HL-60 (cell line): ENCODE measurements around the gene PRDM16.

Experiments used
- DNase-seq, 2 experiments: peaks; one replicate each; pipeline ENCODE4 v3.0.0-alpha.2; 2010 to 2020; ENCODE audit warnings: low read depth in 1 of 2, low spot score in 1 of 2
- H3K27ac ChIP-seq: fragments of 250-450 bp; sonication (Bioruptor Pico); replicated peaks from 2 replicates; pipeline ENCODE4 v1.5.1; 2020; ENCODE audit warnings: mild to moderate bottlenecking, moderate library complexity
- H3K27me3 ChIP-seq: fragments of 250-450 bp; sonication (Bioruptor Pico); 2 replicates; pipeline ENCODE4 v1.5.1; 2021; ENCODE audit warnings: mild to moderate bottlenecking, moderate library complexity; ENCODE audit not compliant: insufficient read depth, poor library complexity, severe bottlenecking
- H3K4me3 ChIP-seq: replicated peaks from 2 replicates; pipeline ENCODE4 v1.5.1; 2011; ENCODE audit warnings: mild to moderate bottlenecking, control low read depth, low read length; ENCODE audit not compliant: insufficient read depth
- CTCF ChIP-seq: IDR thresholded peaks from one replicate; pipeline ENCODE4 v1.5.1; 2011; ENCODE audit warnings: low read length, control low read depth, inconsistent platforms; ENCODE audit not compliant: insufficient read depth
- GABPA ChIP-seq: IDR thresholded peaks from 2 replicates; pipeline ENCODE4 v1.6.1; 2012; ENCODE audit warnings: low read depth
- POLR2AphosphoS5 ChIP-seq: IDR thresholded peaks from 2 replicates; pipeline ENCODE4 v1.6.1; 2012; ENCODE audit warnings: low read depth
- REST ChIP-seq: IDR thresholded peaks from 2 replicates; pipeline ENCODE4 v1.6.1; 2012; ENCODE audit warnings: low read depth; ENCODE audit not compliant: insufficient replicate concordance
- SPI1 ChIP-seq: IDR thresholded peaks from 2 replicates; pipeline ENCODE4 v1.6.1; 2012; ENCODE audit warnings: low read depth, mild to moderate bottlenecking, borderline replicate concordance

Gene PRDM16

GRCh38 chr1:3055051-3055450 lies 14.0 kb upstream of the PRDM16 start:
- no peak for DNase-seq
- Histone ChIP-seq H3K27me3 (no peaks in the 10 kb centered on the region), H3K4me3 (no peak overlapping the region), H3K27ac (no peak overlapping the region)
- no peak for TF ChIP-seq SPI1
- no peak for TF ChIP-seq REST
- TF ChIP-seq CTCF: no peak
- no peak for TF ChIP-seq POLR2AphosphoS5
- no peak for TF ChIP-seq GABPA

- Histone ChIP-seq H3K27ac (no peak overlapping the region), H3K27me3 (no peaks in the 10 kb centered on the region), H3K4me3 (no peak overlapping the region)
- no peak for DNase-seq
- TF ChIP-seq REST (no peak), SPI1 (no peak), CTCF (no peak), POLR2AphosphoS5 (no peak), GABPA (no peak)
Observed at GRCh38 chr1:3056641-3057040, 12.4 kb upstream of the PRDM16 start.

GRCh38 chr1:3058263-3059030 lies 10.6 kb upstream of the PRDM16 start:
- Histone ChIP-seq H3K27ac (no peak overlapping the region), H3K4me3 (no peak overlapping the region), H3K27me3 (no peaks in the 10 kb centered on the region)
- TF ChIP-seq GABPA (no peak), CTCF (no peak), POLR2AphosphoS5 (no peak), SPI1 (no peak), REST (no peak)
- no peak for DNase-seq
